HepG2 (cell line): ENCODE data around the gene GPR42. TPM values are rescaled to one million over a fixed set of nuclear protein-coding genes. Genes with fewer than 3 reads are reported as not detected.
A peak's percentile ranks its signal among the peaks of the same experiment; 100 is the strongest.

Experiments used
- ATAC-seq: fragments of 200-7000 bp; cut with Tn5 transposase; 3 replicates; pipeline ENCODE4 v1.9.1; 2020; ENCODE audit warnings: mild to moderate bottlenecking, moderate library complexity
- BruUV-seq: library from RNA; stranded (reverse); fragments of 400-500 nt; replicated peaks from 2 replicates; lab custom pipeline; 2021; lab: Mats Ljungman, UMichigan
- CTCF ChIA-PET: fragments of 300-600 bp; formaldehyde crosslinking; extraction: SDS; loops from one replicate; lab custom pipeline; 2021; ENCODE audit warnings: low total read pairs, inconsistent platforms, low intra/inter-chr PET ratio; lab: Yijun Ruan, JAX
- POLR2A ChIA-PET: fragments of 350-600 bp; sonication (Branson Sonifier 250); formaldehyde crosslinking; loops from one replicate; lab custom pipeline; 2020; ENCODE audit warnings: antibody characterized with exemption, inconsistent platforms; lab: Yijun Ruan, JAX
- DNase-seq: peaks from one replicate; pipeline ENCODE4 v3.0.0-alpha.2; 2015; ENCODE audit warnings: low spot score
- FAIRE-seq: peaks from 3 replicates; lab custom pipeline; 2011; peaks lifted over from hg19 to GRCh38; lab: Jason Lieb, UNC
- H2AFZ ChIP-seq: one replicate; pipeline ENCODE4 v1.6.1; 2011; ENCODE audit warnings: low read length, inconsistent platforms
- H3K27ac ChIP-seq: fragments of 300-600 bp; 3 replicates; pipeline ENCODE4 v1.8.0; 2011; ENCODE audit warnings: mixed run types, mild to moderate bottlenecking, mixed read lengths, low read length, inconsistent platforms; ENCODE audit not compliant: insufficient read depth; ENCODE audit errors: extremely low read length
- H3K27me3 ChIP-seq, 2 experiments: fragments of 200-600 bp in 1 of 2; 2 replicates in 1 of 2; 3 replicates in 1 of 2; pipeline versions ENCODE4 v1.6.0 to v1.8.0; 2011; ENCODE audit warnings: low read length in 2 of 2, mild to moderate bottlenecking in 2 of 2, moderate library complexity in 2 of 2, inconsistent platforms in 1 of 2; ENCODE audit not compliant: insufficient read depth in 2 of 2, control insufficient read depth in 1 of 2
- H3K36me3 ChIP-seq, 2 experiments: fragments of 200-600 bp in 1 of 2; replicated peaks in 1 of 2; 2 replicates in 1 of 2; 3 replicates in 1 of 2; pipeline versions ENCODE4 v1.5.1 to v1.8.0; 2011; ENCODE audit warnings: low read length in 2 of 2, inconsistent platforms in 1 of 2; ENCODE audit not compliant: insufficient read depth in 2 of 2, control insufficient read depth in 1 of 2
- H3K4me1 ChIP-seq: 2 replicates; pipeline ENCODE4 v1.5.1; 2012; ENCODE audit warnings: low read length, inconsistent platforms; ENCODE audit not compliant: insufficient read depth
- H3K4me2 ChIP-seq: 2 replicates; pipeline ENCODE4 v1.6.0; 2011; ENCODE audit warnings: low read depth, low read length, inconsistent platforms
- H3K4me3 ChIP-seq, 3 experiments: fragments of 200-600 bp in 1 of 3; sonication (generic), shearing (Covaris generic) in 1 of 3; replicated peaks in 1 of 3; 2 replicates each; pipeline ENCODE4 v1.5.1; 2011 to 2016; ENCODE audit warnings: low read length in 3 of 3, inconsistent platforms in 2 of 3, low read depth in 2 of 3, mild to moderate bottlenecking in 2 of 3, control low read depth in 1 of 3, mixed read lengths in 1 of 3; ENCODE audit not compliant: insufficient read depth in 1 of 3
- H3K79me2 ChIP-seq: one replicate; pipeline ENCODE4 v1.6.1; 2011; ENCODE audit warnings: low read length, inconsistent platforms; ENCODE audit not compliant: insufficient read depth
- H3K9ac ChIP-seq: 2 replicates; pipeline ENCODE4 v1.6.0; 2011; ENCODE audit warnings: mild to moderate bottlenecking, low read depth, low read length, inconsistent platforms; ENCODE audit not compliant: insufficient read depth
- H3K9me3 ChIP-seq: 2 replicates; pipeline ENCODE4 v1.5.1; 2012; ENCODE audit warnings: mild to moderate bottlenecking, low read length
- H4K20me1 ChIP-seq: 2 replicates; pipeline ENCODE4 v1.6.0; 2011; ENCODE audit warnings: inconsistent platforms, mild to moderate bottlenecking, low read length, moderate library complexity; ENCODE audit not compliant: insufficient read depth
- ATF7 ChIP-seq, 2 experiments: fragments of 450-650 bp in 1 of 2; sonication (generic) in 1 of 2; formaldehyde crosslinking in 1 of 2; IDR thresholded peaks; 2 replicates each; pipeline versions ENCODE4 v1.4.0 to v1.6.1; 2016 to 2020; ENCODE audit warnings: antibody characterized with exemption in 1 of 2, mild to moderate bottlenecking in 1 of 2, missing genetic modification reagents in 1 of 2
- CEBPB ChIP-seq: IDR thresholded peaks from 2 replicates; pipeline ENCODE4 v1.6.1; 2011; ENCODE audit warnings: low read depth, low read length, improper control_type of control experiment, borderline replicate concordance
- CEBPG ChIP-seq: IDR thresholded peaks from 2 replicates; pipeline ENCODE4 v1.6.1; 2016
- CREB1 ChIP-seq, 2 experiments: fragments of 450-650 bp in 1 of 2; IDR thresholded peaks; 2 replicates each; pipeline ENCODE4 v1.6.1; 2016 to 2017; ENCODE audit warnings: control low read depth in 1 of 2, mild to moderate bottlenecking in 1 of 2, missing compliant biosample characterization in 1 of 2, missing genetic modification characterization in 1 of 2
- PAWR ChIP-seq: sonication (generic); formaldehyde crosslinking; IDR thresholded peaks from 2 replicates; pipeline ENCODE4 v1.4.0; 2020; ENCODE audit warnings: missing genetic modification reagents, mild to moderate bottlenecking, borderline replicate concordance
- ZNF143 ChIP-seq: sonication (generic); formaldehyde crosslinking; IDR thresholded peaks from 2 replicates; pipeline ENCODE4 v1.4.0; 2020; ENCODE audit warnings: missing genetic modification reagents
- ZNF232 ChIP-seq: sonication (generic); formaldehyde crosslinking; IDR thresholded peaks from 2 replicates; pipeline ENCODE4 v1.4.0; 2020; ENCODE audit warnings: missing genetic modification reagents, borderline replicate concordance
- ZSCAN30 ChIP-seq: sonication (generic); formaldehyde crosslinking; IDR thresholded peaks from 2 replicates; pipeline ENCODE4 v1.5.0; 2020; ENCODE audit warnings: mild to moderate bottlenecking, missing genetic modification reagents
- WGBS: methylation state at CpG from one replicate; pipeline ENCODE4 v1.1.6; 2017; ENCODE audit warnings: low lambda C conversion rate; 5-methylcytosine and 5-hydroxymethylcytosine counted together
- in situ Hi-C: cut with HindIII; loops from 2 replicates; pipeline ENCODE4 v1.10.0; 2017; ENCODE audit warnings: low pct_unique_long_range_greater_than_20kb; ENCODE audit not compliant: extremely low pct_ligation_motif_present
- intact Hi-C: fragments of 100-400 bp; cut with micrococcal nuclease; formaldehyde crosslinking; loops from one replicate; pipeline ENCODE4 v1.10.0; 2022; ENCODE audit not compliant: unreplicated experiment
- polyA plus RNA-seq, 8 experiments: library from polyadenylated mRNA; depleted of rRNA in 3 of 8; stranded (reverse) in 7 of 8; unstranded in 1 of 8; fragments of >200 nt; fragmentation: Illumina TruSeq in 4 of 8; extraction: Trizol in 4 of 8; gene quantifications; 2 replicates each; pipeline versions ENCODE4 v1.2.1 to v1.2.3, GENCODE V29; 2011 to 2016; ENCODE audit warnings: low read depth in 4 of 8, missing spikeins in 1 of 8, mixed read lengths in 1 of 8; ENCODE audit not compliant: insufficient read depth in 1 of 8
- total RNA-seq, 5 experiments: library from RNA; depleted of rRNA; stranded (reverse); fragments of >200 nt; fragmentation: Illumina TruSeq; extraction: Trizol; gene quantifications; 2 replicates each; pipeline ENCODE4 v1.2.3, GENCODE V29; 2016; ENCODE audit warnings: low read depth in 1 of 5

GPR42 gene
- total and polyA plus RNA-seq, 2 of the 13 experiments (the other 11 are each of a cell fraction or from before 2014, with no cell fraction given): not detected

DNA sequence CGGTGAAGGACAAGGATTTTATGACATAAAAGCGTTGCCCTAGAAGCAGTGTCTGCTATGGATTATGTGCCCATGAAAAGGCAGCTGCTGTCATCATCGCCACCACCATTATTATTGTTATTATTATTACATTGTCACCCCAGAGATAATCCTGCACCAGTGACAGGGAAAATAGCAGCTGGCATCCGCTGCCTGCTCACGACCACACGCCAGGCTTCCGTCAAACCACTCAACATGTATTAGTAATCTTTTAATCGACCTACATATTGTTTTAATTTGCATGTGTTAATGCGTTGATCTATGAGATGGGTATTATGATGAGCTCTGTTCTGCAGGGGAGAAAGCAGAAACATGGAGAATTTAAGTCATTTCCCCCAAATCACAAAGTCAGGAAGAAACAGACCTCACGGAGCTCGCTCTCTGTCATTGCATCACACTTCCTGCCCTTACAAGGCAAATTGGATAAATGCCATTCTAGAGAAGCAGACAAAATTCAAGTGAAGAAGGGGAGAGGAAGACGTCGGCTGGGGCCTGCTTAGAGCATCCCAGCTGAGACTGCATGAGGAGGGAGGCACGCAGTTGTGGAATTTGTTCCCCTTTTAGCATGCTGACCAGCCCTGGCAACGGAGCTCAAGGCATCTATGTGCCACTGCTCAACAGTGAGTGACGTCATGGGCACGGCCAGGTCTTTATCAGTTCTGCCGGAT, 12.8 kb upstream of the GPR42 start, which contains the start of gene FFAR3:
Gene FFAR3 (plus strand): TSS at position 594 of the 707 bp plus-strand sequence. CDS start 431 bp downstream, outside the sequence.
- no peak within 1 kb of the TSS for H3K4me2 ChIP-seq
- H3K36me3 ChIP-seq: no peaks in the 10 kb centered on the region
- 56% methylated on average over 14 of the region's 18 CpGs for WGBS
- POLR2A ChIA-PET: no interaction called here
- in situ Hi-C loops: no loop called here
- H3K79me2 ChIP-seq: no peaks in the 10 kb centered on the region
- no peak for FAIRE-seq
- H2AFZ ChIP-seq: no peak within 1 kb of the TSS
- TF ChIP-seq ZSCAN30 (CRISPR knock-in tag): no peak
- peak; percentile 86 for TF ChIP-seq CREB1 (IDR thresholded peaks at IDR 0.05)
- TF ChIP-seq CREB1 (CRISPR knock-in tag; IDR thresholded peaks at IDR 0.05): no peak
- no peak for TF ChIP-seq PAWR (CRISPR knock-in tag)
- peak; percentile 40; the same call in 1 of the 2 replicates for TF ChIP-seq CEBPG (CRISPR knock-in tag)
- TF ChIP-seq CEBPB: peak; percentile 30; the same call in 1 of the 2 replicates
- peak; percentile 86 for TF ChIP-seq ATF7 (IDR thresholded peaks at IDR 0.05)
- no peak for TF ChIP-seq ATF7 (CRISPR knock-in tag; IDR thresholded peaks at IDR 0.05)
- TF ChIP-seq ZNF232 (CRISPR knock-in tag): no peak
- TF ChIP-seq ZNF143 (CRISPR knock-in tag): no peak
- TF ChIP-seq, all 625 proteins: peak for 4
- H3K4me1 ChIP-seq: peaks cover 48% of the 10 kb centered on the region
- no peak within 1 kb of the TSS for H3K9ac ChIP-seq
- no peak within 1 kb of the TSS for H3K27ac ChIP-seq
- ATAC-seq (no peak), DNase-seq (no peak)
- no TSS peak for BruUV-seq
- peaks cover 6 to 17% of the 10 kb centered on the region in 2 experiments; a peak in 4 of 5 replicates for H3K27me3 ChIP-seq
- CTCF ChIA-PET: no interaction called here
- no peaks in the 10 kb centered on the region for H4K20me1 ChIP-seq
- no peak within 1 kb of the TSS for H3K4me3 ChIP-seq
- intact Hi-C loops: no loop called here
- no peaks in the 10 kb centered on the region for H3K9me3 ChIP-seq
